H1 (cell line): ENCODE data around the gene RPL7A. TPM values are rescaled to one million over a fixed set of nuclear protein-coding genes. Genes with fewer than 3 reads are reported as not detected.

Experiments used
- CTCF ChIA-PET: fragments of 300-600 bp; sonication (Branson Sonifier 250); formaldehyde crosslinking; loops from one replicate; lab custom pipeline; 2021; ENCODE audit not compliant: partially characterized antibody; lab: Charles Lee
- POLR2A ChIA-PET: fragments of 300-600 bp; sonication (Branson Sonifier 250); formaldehyde crosslinking; loops from one replicate; lab custom pipeline; 2021; ENCODE audit warnings: inconsistent platforms; ENCODE audit not compliant: partially characterized antibody; lab: Charles Lee
- DNase-seq, 2 experiments: peaks; one replicate each; pipeline versions ENCODE4 v3.0.0 to v3.0.0-alpha.2; 2010 to 2022; ENCODE audit warnings: low spot score in 2 of 2, low read depth in 1 of 2, mixed read lengths in 1 of 2
- FAIRE-seq: peaks from 2 replicates; lab custom pipeline; 2011; peaks lifted over from hg19 to GRCh38; lab: Jason Lieb, UNC
- H2AFZ ChIP-seq: 2 replicates; pipeline ENCODE4 v1.8.1; 2012; ENCODE audit warnings: low read length, inconsistent platforms
- H2AK5ac ChIP-seq: 2 replicates; pipeline ENCODE4 v1.6.1; 2013; ENCODE audit warnings: low read depth, low read length
- H2BK120ac ChIP-seq: replicated peaks from 2 replicates; pipeline ENCODE3; 2013; ENCODE audit warnings: low read depth, low read length, inconsistent platforms
- H2BK12ac ChIP-seq: 2 replicates; pipeline ENCODE4 v1.6.1; 2013; ENCODE audit warnings: low read depth, low read length
- H2BK15ac ChIP-seq: 2 replicates; pipeline ENCODE4 v1.6.1; 2013; ENCODE audit warnings: low read length
- H2BK20ac ChIP-seq: 2 replicates; pipeline ENCODE4 v1.6.1; 2013; ENCODE audit warnings: low read length
- H2BK5ac ChIP-seq: 2 replicates; pipeline ENCODE4 v1.6.1; 2013; ENCODE audit warnings: low read depth, low read length
- H3K14ac ChIP-seq: 2 replicates; pipeline ENCODE4 v1.6.1; 2013; ENCODE audit warnings: inconsistent platforms; ENCODE audit not compliant: insufficient read length
- H3K18ac ChIP-seq: 2 replicates; pipeline ENCODE4 v1.6.1; 2013; ENCODE audit warnings: low read length; ENCODE audit errors: extremely low read depth
- H3K23ac ChIP-seq: 2 replicates; pipeline ENCODE4 v1.6.1; 2013; ENCODE audit warnings: inconsistent platforms; ENCODE audit not compliant: insufficient read length
- H3K23me2 ChIP-seq: 2 replicates; pipeline ENCODE4 v1.6.1; 2013; ENCODE audit warnings: low read depth, low read length
- H3K27ac ChIP-seq: 2 replicates; pipeline ENCODE4 v1.6.1; 2011; ENCODE audit warnings: low read depth, low read length, inconsistent platforms
- H3K27me3 ChIP-seq, 4 experiments: replicated peaks in 1 of 4; 1 replicate in 1 of 4; 2 replicates in 3 of 4; pipeline versions ENCODE4 v1.6.1 to v1.8.1; 2011 to 2013; ENCODE audit warnings: low read length in 3 of 4, mild to moderate bottlenecking in 3 of 4, inconsistent platforms in 2 of 4, mixed read lengths in 2 of 4, moderate library complexity in 1 of 4; ENCODE audit not compliant: control insufficient read depth in 3 of 4, insufficient read depth in 3 of 4; ENCODE audit errors: extremely low read depth in 1 of 4
- H3K36me3 ChIP-seq, 4 experiments: 2 replicates each; pipeline versions ENCODE4 v1.6.1 to v1.8.1; 2011 to 2013; ENCODE audit warnings: mild to moderate bottlenecking in 4 of 4, low read length in 3 of 4, moderate library complexity in 2 of 4, control low read depth in 1 of 4, inconsistent platforms in 1 of 4; ENCODE audit not compliant: insufficient read depth in 4 of 4, control insufficient read depth in 2 of 4
- H3K4ac ChIP-seq: replicated peaks from 2 replicates; pipeline ENCODE3; 2013; ENCODE audit warnings: low read length, low read depth, mixed read lengths, inconsistent platforms; ENCODE audit not compliant: insufficient read length
- H3K4me1 ChIP-seq, 4 experiments: replicated peaks in 1 of 4; 1 replicate in 1 of 4; 2 replicates in 3 of 4; pipeline versions ENCODE4 v1.6.1 to v1.8.1; 2011 to 2013; ENCODE audit warnings: low read length in 3 of 4, inconsistent platforms in 2 of 4, mixed read lengths in 1 of 4; ENCODE audit not compliant: insufficient read depth in 4 of 4, control insufficient read depth in 3 of 4
- H3K4me2 ChIP-seq, 2 experiments: 2 replicates each; pipeline versions ENCODE4 v1.6.1 to v1.8.1; 2011 to 2013; ENCODE audit warnings: low read depth in 2 of 2, low read length in 2 of 2, control low read depth in 1 of 2, inconsistent platforms in 1 of 2, mild to moderate bottlenecking in 1 of 2; ENCODE audit not compliant: insufficient read depth in 1 of 2
- H3K4me3 ChIP-seq, 4 experiments: fragments of 200-600, 300-600 bp in 1 of 4; sonication (generic), shearing (Covaris generic), sonication (Bioruptor Twin) in 1 of 4; 2 replicates each; pipeline versions ENCODE4 v1.5.1 to v1.8.1; 2011 to 2016; ENCODE audit warnings: low read length in 4 of 4, low read depth in 3 of 4, control low read depth in 2 of 4, inconsistent platforms in 2 of 4, mild to moderate bottlenecking in 2 of 4, mixed read lengths in 1 of 4, moderate library complexity in 1 of 4; ENCODE audit not compliant: insufficient read depth in 2 of 4; ENCODE audit errors: extremely low read depth in 1 of 4
- H3K56ac ChIP-seq: replicated peaks from 2 replicates; pipeline ENCODE3; 2013; ENCODE audit warnings: low read depth, mild to moderate bottlenecking, mixed read lengths, low read length, inconsistent platforms; ENCODE audit not compliant: insufficient read length
- H3K79me1 ChIP-seq: 2 replicates; pipeline ENCODE4 v1.6.1; 2013; ENCODE audit warnings: low read depth, low read length, control low read depth
- H3K79me2 ChIP-seq, 2 experiments: 2 replicates each; pipeline versions ENCODE4 v1.6.1 to v1.8.1; 2012 to 2013; ENCODE audit warnings: low read length in 2 of 2, mild to moderate bottlenecking in 2 of 2, inconsistent platforms in 1 of 2; ENCODE audit not compliant: insufficient read depth in 2 of 2, control insufficient read depth in 1 of 2
- H3K9ac ChIP-seq, 4 experiments: replicated peaks in 1 of 4; 1 replicate in 1 of 4; 2 replicates in 3 of 4; pipeline versions ENCODE4 v1.6.1 to v1.8.1; 2011 to 2013; ENCODE audit warnings: low read depth in 3 of 4, low read length in 3 of 4, control low read depth in 2 of 4, mild to moderate bottlenecking in 2 of 4, moderate library complexity in 2 of 4, inconsistent platforms in 1 of 4; ENCODE audit errors: extremely low read depth in 1 of 4
- H3K9me3 ChIP-seq, 2 experiments: 2 replicates each; pipeline versions ENCODE4 v1.6.1 to v1.8.1; 2012 to 2013; ENCODE audit warnings: mild to moderate bottlenecking in 2 of 2, moderate library complexity in 2 of 2, control low read depth in 1 of 2, inconsistent platforms in 1 of 2, low read depth in 1 of 2, low read length in 1 of 2, mixed read lengths in 1 of 2; ENCODE audit not compliant: insufficient read depth in 2 of 2
- H4K20me1 ChIP-seq, 2 experiments: replicated peaks in 1 of 2; 2 replicates each; pipeline versions ENCODE3 to v1.8.1; 2011 to 2013; ENCODE audit warnings: inconsistent platforms in 2 of 2, low read length in 2 of 2, mild to moderate bottlenecking in 1 of 2; ENCODE audit not compliant: insufficient read depth in 2 of 2, control insufficient read depth in 1 of 2
- H4K5ac ChIP-seq: 2 replicates; pipeline ENCODE4 v1.6.1; 2013; ENCODE audit warnings: low read length, low read depth, mixed read lengths, inconsistent platforms; ENCODE audit not compliant: insufficient read length
- H4K8ac ChIP-seq: 2 replicates; pipeline ENCODE4 v1.8.0; 2013; ENCODE audit warnings: mild to moderate bottlenecking, moderate library complexity, low read length, inconsistent platforms; ENCODE audit not compliant: insufficient read depth; ENCODE audit errors: extremely low read depth
- H4K91ac ChIP-seq: replicated peaks from 2 replicates; pipeline ENCODE3; 2013; ENCODE audit warnings: low read length, mixed read lengths, inconsistent platforms; ENCODE audit not compliant: insufficient read length
- JUND ChIP-seq: IDR thresholded peaks from 2 replicates; pipeline ENCODE4 v1.6.1; 2011; ENCODE audit warnings: mild to moderate bottlenecking, improper control_type of control experiment, low read length
- RFX5 ChIP-seq: IDR thresholded peaks from 2 replicates; pipeline ENCODE4 v1.6.1; 2011; ENCODE audit warnings: low read depth, low read length, improper control_type of control experiment, borderline replicate concordance
- TBP ChIP-seq: IDR thresholded peaks from 2 replicates; pipeline ENCODE4 v1.6.1; 2011; ENCODE audit warnings: low read depth, low read length, improper control_type of control experiment
- WGBS, 2 experiments: shearing (Covaris generic) in 1 of 2; methylation state at CpG; one replicate each; pipeline versions ENCODE4 v1.1.6 to v1.1.7; 2013 to 2015; ENCODE audit warnings: low lambda C conversion rate in 2 of 2, mixed read lengths in 2 of 2, inconsistent platforms in 1 of 2, low coverage in 1 of 2, missing lambda C conversion rate in 1 of 2; ENCODE audit not compliant: insufficient replicate concordance in 2 of 2, insufficient coverage in 1 of 2, insufficient read length in 1 of 2; ENCODE audit errors: extremely low coverage in 1 of 2, missing lambda C conversion rate in 1 of 2; 5-methylcytosine and 5-hydroxymethylcytosine counted together
- polyA plus RNA-seq, 7 experiments: library from polyadenylated mRNA; depleted of rRNA in 3 of 7; stranded (reverse) in 5 of 7; unstranded in 2 of 7; fragments of >200 nt in 5 of 7; fragments of 200-250 nt in 2 of 7; gene quantifications; 1 replicate in 5 of 7; 2 replicates in 1 of 7; 4 replicates in 1 of 7; pipeline versions ENCODE4 v1.2.1 to v1.2.3, GENCODE V29; 2011 to 2013; ENCODE audit warnings: missing spikeins in 2 of 7, mixed read lengths in 2 of 7
- total RNA-seq: library from RNA; stranded (reverse); fragmentation: NEBNext Ultra II Directional; extraction: Animal tissue kit (Norgen Biotek cat#: 25700); gene quantifications from 2 replicates; pipeline ENCODE4 v1.2.1, GENCODE V29; 2021

RPL7A gene
- total and polyA plus RNA-seq, 2 of the 8 experiments (the other 6 are each of a cell fraction or from before 2014, with no cell fraction given): 2,578 to 2,783 TPM

DNA sequence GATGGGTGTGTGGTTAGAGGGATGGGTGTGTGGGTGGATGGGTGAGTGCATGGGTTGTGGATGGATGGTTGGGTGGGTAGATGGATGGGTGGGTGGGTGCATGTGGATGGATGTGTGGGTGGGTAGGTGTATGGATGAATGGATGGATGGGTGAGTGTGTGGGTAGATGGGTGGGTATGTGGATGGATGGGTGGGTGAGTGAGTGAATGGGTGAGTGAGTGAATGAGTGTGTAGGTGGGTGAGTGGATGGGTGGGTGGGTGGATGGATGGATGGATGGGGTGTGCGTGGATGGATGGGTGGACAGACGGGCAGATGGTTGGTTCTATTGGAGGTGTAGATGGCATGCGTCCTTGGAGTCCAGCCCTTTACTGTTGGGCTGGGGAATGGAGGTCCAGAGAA is 45.4 kb downstream of the RPL7A start:
- H3K14ac ChIP-seq: no peak overlapping the region
- TF ChIP-seq RFX5: no peak
- no peak for TF ChIP-seq TBP
- TF ChIP-seq JUND: no peak
- H3K27me3 ChIP-seq: no peaks in the 10 kb centered on the region; a peak in 3 of 7 replicates
- H3K56ac ChIP-seq: peak overlapping the region; percentile 32
- no peak overlapping the region for H4K91ac ChIP-seq
- H3K18ac ChIP-seq: no peak overlapping the region
- FAIRE-seq (no peak), DNase-seq (no peak)
- no peak overlapping the region for H2BK120ac ChIP-seq
- no peak overlapping the region for H2BK20ac ChIP-seq
- no peak overlapping the region for H4K5ac ChIP-seq
- ChIA-PET CTCF (interaction anchor here (1.7 to 5.7 kb wide), 3 partner anchors 8 to 51 kb away, joined by 5 to 52 read pairs (median 15); no protein-coding TSS in a partner anchor), POLR2A (interaction anchor here (1.3 kb wide), 1 partner anchor 11 kb away, joined by 4 read pairs; no protein-coding TSS in a partner anchor)
- H3K36me3 ChIP-seq: no peaks in the 10 kb centered on the region
- no peak overlapping the region for H2BK5ac ChIP-seq
- no peak overlapping the region for H3K4me2 ChIP-seq
- no peak overlapping the region for H3K27ac ChIP-seq
- no peak overlapping the region for H2BK12ac ChIP-seq
- H3K4me1 ChIP-seq: no peaks in the 10 kb centered on the region
- H2AK5ac ChIP-seq: no peak overlapping the region
- H4K20me1 ChIP-seq: peaks cover 0 to 2% of the 10 kb centered on the region in 2 experiments
- no peak overlapping the region for H3K23ac ChIP-seq
- H3K4me3 ChIP-seq: no peak overlapping the region
- no peak overlapping the region for H2BK15ac ChIP-seq
- 100% methylated on average over 3 of the region's 3 CpGs; no CpG with 5 or more reads in 1 of the 2 experiments for WGBS, 2 experiments
- no peak overlapping the region for H3K4ac ChIP-seq
- no peak overlapping the region for H3K9ac ChIP-seq
- no peaks in the 10 kb centered on the region for H3K79me1 ChIP-seq
- H3K9me3 ChIP-seq: peaks cover 4% of the 10 kb centered on the region in 2 experiments; a peak in 1 of 4 replicates
- H4K8ac ChIP-seq: no peak overlapping the region
- no peaks in the 10 kb centered on the region for H3K79me2 ChIP-seq
- H2AFZ ChIP-seq: no peak overlapping the region
- peaks cover 12% of the 10 kb centered on the region; the same call in 1 of the 2 replicates for H3K23me2 ChIP-seq
